HAP-1 (cell line): Measurements from ENCODE around the gene LRRC3C.

Experiments used
- DNase-seq, 2 experiments: peaks; one replicate each; pipeline ENCODE4 v3.0.0-alpha.2; 2016 to 2020; ENCODE audit warnings: low spot score in 2 of 2
- H3K27me3 ChIP-seq: fragments of 250-450 bp; sonication (Bioruptor Pico); 2 replicates; pipeline ENCODE4 v1.5.1; 2020; ENCODE audit warnings: low read depth, mild to moderate bottlenecking, moderate library complexity
- H3K36me3 ChIP-seq: fragments of 250-450 bp; sonication (Bioruptor Pico); replicated peaks from 2 replicates; pipeline ENCODE4 v1.5.1; 2020; ENCODE audit warnings: mild to moderate bottlenecking
- H3K4me1 ChIP-seq: fragments of 250-450 bp; sonication (Bioruptor Pico); 2 replicates; pipeline ENCODE4 v1.5.1; 2020; ENCODE audit warnings: mild to moderate bottlenecking
- H3K4me3 ChIP-seq: fragments of 250-450 bp; sonication (Bioruptor Pico); 2 replicates; pipeline ENCODE4 v1.5.1; 2020; ENCODE audit warnings: mild to moderate bottlenecking, moderate library complexity
- H3K9me3 ChIP-seq: fragments of 250-450 bp; sonication (Bioruptor Pico); 2 replicates; pipeline ENCODE4 v1.5.1; 2020; ENCODE audit warnings: mild to moderate bottlenecking, moderate library complexity
- in situ Hi-C: fragments of 300-500 bp; cut with MboI; formaldehyde crosslinking; loops from 3 replicates; pipeline ENCODE4 v1.14.3; 2020; ENCODE audit warnings: low sequenced_read_pairs, inconsistent platforms, mixed read lengths

Gene LRRC3C

GRCh38 chr17:39988206-39988810 lies 60.8 kb downstream of the LRRC3C start:
- Histone ChIP-seq H3K4me3 (no peak overlapping the region), H3K36me3 (peaks cover 95% of the 10 kb centered on the region), H3K27me3 (no peaks in the 10 kb centered on the region), H3K4me1 (no peaks in the 10 kb centered on the region), H3K9me3 (no peaks in the 10 kb centered on the region)
- in situ Hi-C loops = no loop called here
- no peak for DNase-seq

- in situ Hi-C loops = no loop called here
- no peak overlapping the region for H3K4me3 ChIP-seq
- H3K4me1 ChIP-seq = no peaks in the 10 kb centered on the region
- DNase-seq = no peak
- peaks cover 82% of the 10 kb centered on the region for H3K36me3 ChIP-seq
- no peaks in the 10 kb centered on the region for H3K9me3 ChIP-seq
- H3K27me3 ChIP-seq = no peaks in the 10 kb centered on the region
Measured at GRCh38 chr17:39994448-39994847, 66.9 kb downstream of the LRRC3C start.
